SK-N-SH treated with all-trans-retinoic acid at 6 μM for 48 hours (cell line): ENCODE results near the gene ANKRD33B.

Experiments used
- ATAC-seq: fragments of 200-7000 bp; cut with Tn5 transposase; 3 replicates; pipeline ENCODE4 v1.9.1; 2020; ENCODE audit warnings: mild to moderate bottlenecking, moderate library complexity
- BACH2 ChIP-seq: fragments of 250-450 bp; sonication (Bioruptor Pico); IDR thresholded peaks from 2 replicates; pipeline ENCODE4 v1.9.0; 2021; ENCODE audit warnings: mild to moderate bottlenecking, borderline replicate concordance
- CSDC2 ChIP-seq: fragments of 250-450 bp; sonication (Bioruptor Pico); IDR thresholded peaks from 2 replicates; pipeline ENCODE4 v1.5.0; 2020; ENCODE audit warnings: mild to moderate bottlenecking, moderate library complexity
- CSRNP3 ChIP-seq: fragments of 250-450 bp; sonication (Bioruptor Pico); IDR thresholded peaks from 2 replicates; pipeline ENCODE4 v1.5.1; 2021; ENCODE audit warnings: mild to moderate bottlenecking, moderate library complexity
- ESRRG ChIP-seq: fragments of 250-450 bp; sonication (Bioruptor Pico); IDR thresholded peaks from 2 replicates; pipeline ENCODE4 v1.6.1; 2021; ENCODE audit warnings: mild to moderate bottlenecking
- GLIS3 ChIP-seq: fragments of 250-450 bp; sonication (Bioruptor Pico); IDR thresholded peaks from 2 replicates; pipeline ENCODE4 v1.5.0; 2020; ENCODE audit warnings: mild to moderate bottlenecking, moderate library complexity
- ISL1 ChIP-seq: fragments of 250-450 bp; sonication (Bioruptor Pico); IDR thresholded peaks from 2 replicates; pipeline ENCODE4 v2.1.2; 2022; ENCODE audit warnings: mild to moderate bottlenecking, moderate library complexity
- OSR1 ChIP-seq: fragments of 250-450 bp; sonication (Bioruptor Pico); IDR thresholded peaks from 2 replicates; pipeline ENCODE4 v1.8.0; 2022; ENCODE audit warnings: moderate library complexity, mild to moderate bottlenecking, inconsistent platforms
- PPARA ChIP-seq: fragments of 250-450 bp; sonication (Bioruptor Pico); IDR thresholded peaks from 2 replicates; pipeline ENCODE4 v1.5.0; 2020; ENCODE audit warnings: mild to moderate bottlenecking, borderline replicate concordance
- RARB ChIP-seq: fragments of 250-450 bp; sonication (Bioruptor Pico); IDR thresholded peaks from 2 replicates; pipeline ENCODE4 v1.8.0; 2021; ENCODE audit warnings: mild to moderate bottlenecking, moderate library complexity
- SNAI2 ChIP-seq: fragments of 250-450 bp; sonication (Bioruptor Pico); IDR thresholded peaks from 2 replicates; pipeline ENCODE4 v1.5.0; 2020; ENCODE audit warnings: mild to moderate bottlenecking, moderate library complexity
- TCF4 ChIP-seq: fragments of 250-450 bp; sonication (Bioruptor Pico); IDR thresholded peaks from 2 replicates; pipeline ENCODE4 v1.8.0; 2021; ENCODE audit warnings: mild to moderate bottlenecking, moderate library complexity, borderline replicate concordance
- TOX ChIP-seq: fragments of 250-450 bp; sonication (Bioruptor Pico); IDR thresholded peaks from 2 replicates; pipeline ENCODE4 v1.8.0; 2021; ENCODE audit warnings: mild to moderate bottlenecking, moderate library complexity, borderline replicate concordance
- TSHZ2 ChIP-seq: fragments of 250-450 bp; sonication (Bioruptor Pico); IDR thresholded peaks from 2 replicates; pipeline ENCODE4 v1.5.0; 2020; ENCODE audit warnings: mild to moderate bottlenecking, moderate library complexity
- ZC3H10 ChIP-seq: fragments of 250-450 bp; sonication (Bioruptor Pico); IDR thresholded peaks from 2 replicates; pipeline ENCODE4 v1.5.1; 2021; ENCODE audit warnings: mild to moderate bottlenecking, moderate library complexity
- ZFP3 ChIP-seq: fragments of 250-450 bp; sonication (Bioruptor Pico); IDR thresholded peaks from 2 replicates; pipeline ENCODE4 v1.5.0; 2020; ENCODE audit warnings: mild to moderate bottlenecking, moderate library complexity
- ZNF565 ChIP-seq: fragments of 450-650 bp; formaldehyde crosslinking; conservative IDR thresholded peaks from 2 replicates; pipeline ENCODE4 v1.5.0; 2020; ENCODE audit warnings: low read depth, mild to moderate bottlenecking, moderate library complexity
- ZNF70 ChIP-seq: fragments of 450-650 bp; formaldehyde crosslinking; IDR thresholded peaks from 2 replicates; pipeline ENCODE4 v1.5.0; 2020; ENCODE audit warnings: mild to moderate bottlenecking, moderate library complexity
- ZNF8 ChIP-seq: fragments of 450-650 bp; formaldehyde crosslinking; IDR thresholded peaks from 2 replicates; pipeline ENCODE4 v1.5.0; 2020; ENCODE audit warnings: mild to moderate bottlenecking, moderate library complexity
- TF ChIP-seq, protein P1 (sequence below): fragments of 250-450 bp; sonication (Bioruptor Pico); IDR thresholded peaks from 2 replicates; pipeline ENCODE4 v1.5.1; 2020; ENCODE audit warnings: low read depth, mild to moderate bottlenecking, moderate library complexity
- TF ChIP-seq, protein P2 (sequence below): fragments of 250-450 bp; sonication (Bioruptor Pico); IDR thresholded peaks from 2 replicates; pipeline ENCODE4 v1.8.0; 2021; ENCODE audit warnings: low read depth, mild to moderate bottlenecking, moderate library complexity, borderline replicate concordance

Gene ANKRD33B

DNA sequence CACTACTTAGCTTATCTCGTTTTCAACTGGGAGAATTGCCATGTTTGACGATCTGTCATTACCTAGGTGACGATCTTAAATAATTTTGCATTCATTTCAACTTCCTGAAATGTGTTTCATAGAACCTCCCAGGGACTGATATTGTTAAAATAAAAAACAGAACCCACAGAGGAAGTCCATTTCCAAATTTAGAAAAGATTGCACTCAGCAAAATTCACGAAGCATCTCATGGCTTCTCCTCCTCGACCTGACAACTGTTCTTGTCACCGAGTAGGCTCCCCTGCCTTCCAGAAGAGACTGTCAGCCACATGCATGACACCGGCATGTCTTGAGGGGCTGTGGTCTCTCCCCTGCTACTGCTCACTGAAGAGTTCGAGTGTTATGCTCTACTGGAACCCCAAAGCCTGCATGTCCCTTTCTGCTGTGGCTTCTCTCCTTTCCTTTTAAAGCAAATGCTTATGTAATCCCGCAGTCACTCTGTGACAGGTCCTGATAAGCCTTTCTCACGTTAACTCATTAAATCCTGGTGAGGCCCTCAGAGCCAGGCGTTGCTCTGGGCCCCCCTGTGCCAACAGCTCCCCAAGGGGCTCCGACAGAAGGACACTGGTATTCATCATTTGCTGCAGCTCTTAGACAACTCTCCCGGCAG is 26.8 kb upstream of the ANKRD33B start:
- no peak for ATAC-seq
- TF ChIP-seq PPARA (CRISPR knock-in tag) (no peak), GLIS3 (CRISPR knock-in tag) (no peak), CSDC2 (no peak), ZFP3 (CRISPR knock-in tag) (no peak), ZNF8 (CRISPR knock-in tag) (no peak), ZNF565 (CRISPR knock-in tag) (no peak), TCF4 (CRISPR knock-in tag) (no peak), CSRNP3 (no peak), ESRRG (no peak), OSR1 (CRISPR knock-in tag) (no peak), SNAI2 (CRISPR knock-in tag) (no peak), RARB (no peak), ZNF70 (CRISPR knock-in tag) (no peak), TOX (CRISPR knock-in tag) (no peak), ISL1 (CRISPR knock-in tag) (no peak), BACH2 (no peak)
- TF ChIP-seq, protein P1, sequence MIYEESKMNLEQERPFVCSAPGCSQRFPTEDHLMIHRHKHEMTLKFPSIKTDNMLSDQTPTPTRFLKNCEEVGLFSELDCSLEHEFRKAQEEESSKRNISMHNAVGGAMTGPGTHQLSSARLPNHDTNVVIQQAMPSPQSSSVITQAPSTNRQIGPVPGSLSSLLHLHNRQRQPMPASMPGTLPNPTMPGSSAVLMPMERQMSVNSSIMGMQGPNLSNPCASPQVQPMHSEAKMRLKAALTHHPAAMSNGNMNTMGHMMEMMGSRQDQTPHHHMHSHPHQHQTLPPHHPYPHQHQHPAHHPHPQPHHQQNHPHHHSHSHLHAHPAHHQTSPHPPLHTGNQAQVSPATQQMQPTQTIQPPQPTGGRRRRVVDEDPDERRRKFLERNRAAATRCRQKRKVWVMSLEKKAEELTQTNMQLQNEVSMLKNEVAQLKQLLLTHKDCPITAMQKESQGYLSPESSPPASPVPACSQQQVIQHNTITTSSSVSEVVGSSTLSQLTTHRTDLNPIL (CRISPR knock-in tag): no peak
- TF ChIP-seq, protein P2, sequence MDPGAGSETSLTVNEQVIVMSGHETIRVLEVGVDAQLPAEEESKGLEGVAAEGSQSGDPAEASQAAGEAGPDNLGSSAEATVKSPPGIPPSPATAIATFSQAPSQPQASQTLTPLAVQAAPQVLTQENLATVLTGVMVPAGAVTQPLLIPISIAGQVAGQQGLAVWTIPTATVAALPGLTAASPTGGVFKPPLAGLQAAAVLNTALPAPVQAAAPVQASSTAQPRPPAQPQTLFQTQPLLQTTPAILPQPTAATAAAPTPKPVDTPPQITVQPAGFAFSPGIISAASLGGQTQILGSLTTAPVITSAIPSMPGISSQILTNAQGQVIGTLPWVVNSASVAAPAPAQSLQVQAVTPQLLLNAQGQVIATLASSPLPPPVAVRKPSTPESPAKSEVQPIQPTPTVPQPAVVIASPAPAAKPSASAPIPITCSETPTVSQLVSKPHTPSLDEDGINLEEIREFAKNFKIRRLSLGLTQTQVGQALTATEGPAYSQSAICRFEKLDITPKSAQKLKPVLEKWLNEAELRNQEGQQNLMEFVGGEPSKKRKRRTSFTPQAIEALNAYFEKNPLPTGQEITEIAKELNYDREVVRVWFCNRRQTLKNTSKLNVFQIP (CRISPR knock-in tag): no peak

DNA sequence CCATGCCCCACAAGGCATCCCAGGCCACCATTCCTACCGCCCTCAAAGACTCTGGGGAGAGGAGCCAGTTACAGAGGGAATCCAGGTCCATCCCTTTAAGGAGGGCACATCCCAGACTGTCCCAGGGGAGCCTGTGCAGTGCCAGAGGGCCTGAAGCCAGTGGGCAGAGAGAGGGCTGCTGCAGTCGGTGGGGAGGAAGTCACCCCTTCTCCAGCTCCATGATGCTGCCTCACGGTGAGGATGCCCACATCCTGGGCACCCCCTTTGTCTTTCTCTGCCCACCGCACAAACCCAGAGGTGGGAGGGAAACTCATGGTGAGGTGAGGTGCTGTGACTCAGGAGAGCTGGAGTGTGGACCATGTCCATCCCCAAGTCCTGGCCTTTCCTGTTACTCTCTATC is 26.2 kb upstream of the ANKRD33B start:
- ATAC-seq: no peak
- TF ChIP-seq ZC3H10 (no peak), ZFP3 (CRISPR knock-in tag) (no peak), PPARA (CRISPR knock-in tag) (no peak), ESRRG (no peak), ZNF70 (CRISPR knock-in tag) (no peak), GLIS3 (CRISPR knock-in tag) (no peak), TSHZ2 (no peak), ISL1 (CRISPR knock-in tag) (no peak), TOX (CRISPR knock-in tag) (no peak), BACH2 (no peak)
- TF ChIP-seq, protein P1 (CRISPR knock-in tag): no peak
- TF ChIP-seq, protein P2 (CRISPR knock-in tag): no peak
